NCI-H1930 (cell line): ENCODE measurements around the gene NPHP1.
"Not testable (repeated sequence)": the region's sequence is repeated elsewhere in the genome, so short reads cannot be mapped to it uniquely, and the experiment has no call there.

Source experiments
- DNase-seq, 2 experiments: peaks; one replicate each; lab custom pipeline; 2025; lab: John Stamatoyannopoulos, UW

NPHP1 gene

GRCh38 chr2:110204408-110205385 is at the start of gene NPHP1:
TSS of gene NPHP1 (minus strand) at chr2:110205013. CDS start at chr2:110204968, 45 bp downstream.
- peak; percentile 76 to 87 for DNase-seq

- DNase-seq: not testable (repeated sequence)
Measured at GRCh38 chr2:110248081-110248795, 43.4 kb upstream of the NPHP1 start.

GRCh38 chr2:110245488-110246435 is 40.9 kb upstream of the NPHP1 start:
- not testable (repeated sequence) for DNase-seq

GRCh38 chr2:110243283-110243682 is 38.5 kb upstream of the NPHP1 start:
- DNase-seq: not testable (repeated sequence)

- DNase-seq: not testable (repeated sequence)
Measured at GRCh38 chr2:110234514-110234913, 29.7 kb upstream of the NPHP1 start.

- not testable (repeated sequence) for DNase-seq
Measured at GRCh38 chr2:110229886-110230285, 25.1 kb upstream of the NPHP1 start.

GRCh38 chr2:110222626-110223025 is 17.8 kb upstream of the NPHP1 start:
- DNase-seq: not testable (repeated sequence)

- DNase-seq: no peak
Measured at GRCh38 chr2:110221938-110222337, 17.1 kb upstream of the NPHP1 start.

GRCh38 chr2:110220190-110220564 is 15.4 kb upstream of the NPHP1 start:
- no peak for DNase-seq

GRCh38 chr2:110219496-110220189 is 14.8 kb upstream of the NPHP1 start:
- no peak for DNase-seq

- DNase-seq: not testable (repeated sequence)
Measured at GRCh38 chr2:110218889-110219288, 14.1 kb upstream of the NPHP1 start.

- DNase-seq: no peak
Measured at GRCh38 chr2:110216803-110217202, 12.0 kb upstream of the NPHP1 start.

GRCh38 chr2:110216199-110216598 is 11.4 kb upstream of the NPHP1 start:
- DNase-seq: no peak

GRCh38 chr2:110215566-110216158 is 10.8 kb upstream of the NPHP1 start:
- DNase-seq: no peak

- no peak for DNase-seq
Measured at GRCh38 chr2:110215091-110215490, 10.3 kb upstream of the NPHP1 start.

GRCh38 chr2:110213522-110213921 is 8.7 kb upstream of the NPHP1 start:
- DNase-seq: not testable (repeated sequence)

- DNase-seq: peak in 1 of 2 experiments; percentile 57
Measured at GRCh38 chr2:110211938-110212858, 7.4 kb upstream of the NPHP1 start, which contains the start of gene MTLN. TSS of gene MTLN (minus strand) at chr2:110212547. CDS start at chr2:110212525, 22 bp downstream.

- no peak for DNase-seq
Measured at GRCh38 chr2:110205660-110206455, 1.0 kb upstream of the NPHP1 start.

- no peak for DNase-seq
Measured at GRCh38 chr2:110198016-110198415, 6.8 kb downstream of the NPHP1 start.
